HepG2 (cell line): ENCODE data around the gene SLC4A2. TPM values are rescaled to one million over a fixed set of nuclear protein-coding genes. Genes with fewer than 3 reads are reported as not detected.

Experiments
- ATAC-seq: fragments of 200-7000 bp; cut with Tn5 transposase; 3 replicates; pipeline ENCODE4 v1.9.1; 2020; ENCODE audit warnings: mild to moderate bottlenecking, moderate library complexity
- BruUV-seq: library from RNA; stranded (reverse); fragments of 400-500 nt; replicated peaks from 2 replicates; lab custom pipeline; 2021; lab: Mats Ljungman, UMichigan
- CTCF ChIA-PET: fragments of 300-600 bp; formaldehyde crosslinking; extraction: SDS; loops from one replicate; lab custom pipeline; 2021; ENCODE audit warnings: low total read pairs, inconsistent platforms, low intra/inter-chr PET ratio; lab: Yijun Ruan, JAX
- POLR2A ChIA-PET: fragments of 350-600 bp; sonication (Branson Sonifier 250); formaldehyde crosslinking; loops from one replicate; lab custom pipeline; 2020; ENCODE audit warnings: antibody characterized with exemption, inconsistent platforms; lab: Yijun Ruan, JAX
- DNase-seq: peaks from one replicate; pipeline ENCODE4 v3.0.0-alpha.2; 2015; ENCODE audit warnings: low spot score
- FAIRE-seq: peaks from 3 replicates; lab custom pipeline; 2011; peaks lifted over from hg19 to GRCh38; lab: Jason Lieb, UNC
- H2AFZ ChIP-seq: one replicate; pipeline ENCODE4 v1.6.1; 2011; ENCODE audit warnings: low read length, inconsistent platforms
- H3K27ac ChIP-seq: fragments of 300-600 bp; 3 replicates; pipeline ENCODE4 v1.8.0; 2011; ENCODE audit warnings: mixed run types, mild to moderate bottlenecking, mixed read lengths, low read length, inconsistent platforms; ENCODE audit not compliant: insufficient read depth; ENCODE audit errors: extremely low read length
- H3K27me3 ChIP-seq, 2 experiments: fragments of 200-600 bp in 1 of 2; 2 replicates in 1 of 2; 3 replicates in 1 of 2; pipeline versions ENCODE4 v1.6.0 to v1.8.0; 2011; ENCODE audit warnings: low read length in 2 of 2, mild to moderate bottlenecking in 2 of 2, moderate library complexity in 2 of 2, inconsistent platforms in 1 of 2; ENCODE audit not compliant: insufficient read depth in 2 of 2, control insufficient read depth in 1 of 2
- H3K36me3 ChIP-seq, 2 experiments: fragments of 200-600 bp in 1 of 2; replicated peaks in 1 of 2; 2 replicates in 1 of 2; 3 replicates in 1 of 2; pipeline versions ENCODE4 v1.5.1 to v1.8.0; 2011; ENCODE audit warnings: low read length in 2 of 2, inconsistent platforms in 1 of 2; ENCODE audit not compliant: insufficient read depth in 2 of 2, control insufficient read depth in 1 of 2
- H3K4me1 ChIP-seq: 2 replicates; pipeline ENCODE4 v1.5.1; 2012; ENCODE audit warnings: low read length, inconsistent platforms; ENCODE audit not compliant: insufficient read depth
- H3K4me2 ChIP-seq: 2 replicates; pipeline ENCODE4 v1.6.0; 2011; ENCODE audit warnings: low read depth, low read length, inconsistent platforms
- H3K4me3 ChIP-seq, 3 experiments: fragments of 200-600 bp in 1 of 3; sonication (generic), shearing (Covaris generic) in 1 of 3; replicated peaks in 1 of 3; 2 replicates each; pipeline ENCODE4 v1.5.1; 2011 to 2016; ENCODE audit warnings: low read length in 3 of 3, inconsistent platforms in 2 of 3, low read depth in 2 of 3, mild to moderate bottlenecking in 2 of 3, control low read depth in 1 of 3, mixed read lengths in 1 of 3; ENCODE audit not compliant: insufficient read depth in 1 of 3
- H3K79me2 ChIP-seq: one replicate; pipeline ENCODE4 v1.6.1; 2011; ENCODE audit warnings: low read length, inconsistent platforms; ENCODE audit not compliant: insufficient read depth
- H3K9ac ChIP-seq: 2 replicates; pipeline ENCODE4 v1.6.0; 2011; ENCODE audit warnings: mild to moderate bottlenecking, low read depth, low read length, inconsistent platforms; ENCODE audit not compliant: insufficient read depth
- H3K9me3 ChIP-seq: 2 replicates; pipeline ENCODE4 v1.5.1; 2012; ENCODE audit warnings: mild to moderate bottlenecking, low read length
- H4K20me1 ChIP-seq: 2 replicates; pipeline ENCODE4 v1.6.0; 2011; ENCODE audit warnings: inconsistent platforms, mild to moderate bottlenecking, low read length, moderate library complexity; ENCODE audit not compliant: insufficient read depth
- ARNTL ChIP-seq: sonication (generic); formaldehyde crosslinking; IDR thresholded peaks from 2 replicates; pipeline ENCODE4 v1.4.0; 2020; ENCODE audit warnings: mild to moderate bottlenecking, missing genetic modification reagents
- BRCA1 ChIP-seq: sonication (generic); formaldehyde crosslinking; IDR thresholded peaks from 2 replicates; pipeline ENCODE4 v1.4.0; 2020; ENCODE audit warnings: missing genetic modification reagents
- HMGXB3 ChIP-seq: sonication (generic); formaldehyde crosslinking; IDR thresholded peaks from 2 replicates; pipeline ENCODE4 v1.4.0; 2020; ENCODE audit warnings: missing genetic modification reagents, borderline replicate concordance
- HMGXB4 ChIP-seq, 2 experiments: sonication (generic) in 1 of 2; formaldehyde crosslinking in 1 of 2; IDR thresholded peaks; 2 replicates each; pipeline versions ENCODE4 v1.4.0 to v1.6.1; 2018 to 2020; ENCODE audit warnings: missing genetic modification reagents in 2 of 2, borderline replicate concordance in 1 of 2, low read depth in 1 of 2, mild to moderate bottlenecking in 1 of 2, missing biosample characterization in 1 of 2
- JUNB ChIP-seq: sonication (generic); formaldehyde crosslinking; IDR thresholded peaks from 2 replicates; pipeline ENCODE4 v1.8.0; 2022; ENCODE audit warnings: missing genetic modification reagents, mild to moderate bottlenecking, borderline replicate concordance
- JUND ChIP-seq: sonication (generic); formaldehyde crosslinking; IDR thresholded peaks from 2 replicates; pipeline ENCODE4 v1.8.0; 2022; ENCODE audit warnings: mild to moderate bottlenecking, missing genetic modification reagents
- KDM2A ChIP-seq: sonication (generic); formaldehyde crosslinking; IDR thresholded peaks from 2 replicates; pipeline ENCODE4 v1.4.0; 2020; ENCODE audit warnings: low read depth, missing genetic modification reagents, borderline replicate concordance
- MED8 ChIP-seq: sonication (generic); formaldehyde crosslinking; IDR thresholded peaks from 2 replicates; pipeline ENCODE4 v1.8.1; 2023; ENCODE audit warnings: mild to moderate bottlenecking, missing genetic modification reagents; ENCODE audit not compliant: insufficient replicate concordance
- RAD51 ChIP-seq: fragments of 450-650 bp; IDR thresholded peaks from 2 replicates; pipeline ENCODE4 v1.6.1; 2016; ENCODE audit warnings: borderline replicate concordance
- TCF12 ChIP-seq, 2 experiments: fragments of 450-650 bp in 1 of 2; sonication (generic) in 1 of 2; formaldehyde crosslinking in 1 of 2; IDR thresholded peaks; 2 replicates each; pipeline versions ENCODE4 v1.6.1 to v1.8.0; 2017 to 2022; ENCODE audit warnings: antibody characterized with exemption in 1 of 2, mild to moderate bottlenecking in 1 of 2, missing genetic modification reagents in 1 of 2, moderate library complexity in 1 of 2
- TMF1 ChIP-seq: sonication (generic); formaldehyde crosslinking; IDR thresholded peaks from 2 replicates; pipeline ENCODE4 v1.8.1; 2022; ENCODE audit warnings: low read depth, missing genetic modification reagents
- ZBTB38 ChIP-seq: sonication (generic); formaldehyde crosslinking; IDR thresholded peaks from 2 replicates; pipeline ENCODE4 v1.5.1; 2020; ENCODE audit warnings: mild to moderate bottlenecking, missing genetic modification reagents
- ZNF276 ChIP-seq: sonication (generic); formaldehyde crosslinking; IDR thresholded peaks from 2 replicates; pipeline ENCODE4 v1.4.0; 2020; ENCODE audit warnings: mild to moderate bottlenecking, low read depth, missing genetic modification reagents
- ZNF317 ChIP-seq: sonication (generic); formaldehyde crosslinking; IDR thresholded peaks from 2 replicates; pipeline ENCODE4 v1.5.0; 2020; ENCODE audit warnings: mild to moderate bottlenecking, missing genetic modification reagents
- ZNF773 ChIP-seq: sonication (generic); formaldehyde crosslinking; IDR thresholded peaks from 2 replicates; pipeline ENCODE4 v1.4.0; 2020; ENCODE audit warnings: missing genetic modification reagents, borderline replicate concordance
- ZNF781 ChIP-seq: sonication (generic); formaldehyde crosslinking; IDR thresholded peaks from 2 replicates; pipeline ENCODE4 v1.5.1; 2020; ENCODE audit warnings: borderline replicate concordance, mild to moderate bottlenecking, missing genetic modification reagents; ENCODE audit errors: not compliant biosample characterization
- ZNF891 ChIP-seq: sonication (generic); formaldehyde crosslinking; IDR thresholded peaks from 2 replicates; pipeline ENCODE4 v1.5.0; 2020; ENCODE audit warnings: mild to moderate bottlenecking, missing genetic modification reagents
- WGBS: methylation state at CpG from one replicate; pipeline ENCODE4 v1.1.6; 2017; ENCODE audit warnings: low lambda C conversion rate; 5-methylcytosine and 5-hydroxymethylcytosine counted together
- in situ Hi-C: cut with HindIII; loops from 2 replicates; pipeline ENCODE4 v1.10.0; 2017; ENCODE audit warnings: low pct_unique_long_range_greater_than_20kb; ENCODE audit not compliant: extremely low pct_ligation_motif_present
- intact Hi-C: fragments of 100-400 bp; cut with micrococcal nuclease; formaldehyde crosslinking; loops from one replicate; pipeline ENCODE4 v1.10.0; 2022; ENCODE audit not compliant: unreplicated experiment
- polyA plus RNA-seq, 8 experiments: library from polyadenylated mRNA; depleted of rRNA in 3 of 8; stranded (reverse) in 7 of 8; unstranded in 1 of 8; fragments of >200 nt; fragmentation: Illumina TruSeq in 4 of 8; extraction: Trizol in 4 of 8; gene quantifications; 2 replicates each; pipeline versions ENCODE4 v1.2.1 to v1.2.3, GENCODE V29; 2011 to 2016; ENCODE audit warnings: low read depth in 4 of 8, missing spikeins in 1 of 8, mixed read lengths in 1 of 8; ENCODE audit not compliant: insufficient read depth in 1 of 8
- total RNA-seq, 5 experiments: library from RNA; depleted of rRNA; stranded (reverse); fragments of >200 nt; fragmentation: Illumina TruSeq; extraction: Trizol; gene quantifications; 2 replicates each; pipeline ENCODE4 v1.2.3, GENCODE V29; 2016; ENCODE audit warnings: low read depth in 1 of 5

Gene SLC4A2
- total and polyA plus RNA-seq, 2 of the 13 experiments (the other 11 are each of a cell fraction or from before 2014, with no cell fraction given) = 51.9 to 73.4 TPM

- Histone ChIP-seq H3K9ac (no peak overlapping the region), H4K20me1 (no peaks in the 10 kb centered on the region), H3K4me2 (no peak overlapping the region), H2AFZ (no peak overlapping the region), H3K36me3 (peaks cover 13 to 37% of the 10 kb centered on the region in 2 experiments), H3K27me3 (no peaks in the 10 kb centered on the region; a peak in 1 of 5 replicates), H3K4me3 (no peak overlapping the region), H3K4me1 (peaks cover 11% of the 10 kb centered on the region), H3K79me2 (peaks cover 18% of the 10 kb centered on the region), H3K27ac (no peak overlapping the region), H3K9me3 (no peaks in the 10 kb centered on the region)
- POLR2A ChIA-PET = interaction anchor here (1.2 to 5.4 kb wide), 5 partner anchors 8 to 48 kb away, joined by 3 to 60 read pairs (median 5); partner anchors contain the start of genes ABCB8 and SLC4A2
- WGBS = 93% methylated on average over 22 of the region's 22 CpGs
- intact Hi-C loops = no loop called here
- in situ Hi-C loops = no loop called here
- CTCF ChIA-PET = no interaction called here
- no peak for FAIRE-seq
- no peak for ATAC-seq
- BruUV-seq = TSS peak; percentile 19
- DNase-seq = no peak
- TF ChIP-seq JUND (CRISPR knock-in tag) (no peak), ZNF317 (CRISPR knock-in tag) (no peak), TCF12 (IDR thresholded peaks at IDR 0.05) (no peak), TCF12 (CRISPR knock-in tag; IDR thresholded peaks at IDR 0.05) (no peak), KDM2A (CRISPR knock-in tag) (0 out of 2 replicates have a peak, but pooled peaks have one; percentile 40), MED8 (CRISPR knock-in tag) (no peak), RAD51 (no peak), ZBTB38 (CRISPR knock-in tag) (no peak), TMF1 (CRISPR knock-in tag) (no peak), ARNTL (CRISPR knock-in tag) (no peak), HMGXB4 (CRISPR knock-in tag; IDR thresholded peaks at IDR 0.05; ENCODE audit: borderline replicate concordance in 1 of 2, low read depth in 1 of 2) (no peak), BRCA1 (CRISPR knock-in tag) (no peak), ZNF781 (no peak), ZNF276 (CRISPR knock-in tag) (no peak), HMGXB3 (CRISPR knock-in tag) (no peak), JUNB (CRISPR knock-in tag) (no peak), ZNF891 (CRISPR knock-in tag) (no peak), ZNF773 (CRISPR knock-in tag) (no peak)
These were observed 16.6 kb downstream of the SLC4A2 start for GRCh38 chr7:151075978-151076426.
